Stimulated activated CD4-positive, alpha-beta T cell treated with anti-CD3 and anti-CD28 coated beads, Interleukin-2, amount 100 ng/mL, for 24 hours (primary cell): ENCODE results near the gene TRIM56.

ENCODE experiments used
- DNase-seq, 2 donors: peaks; one replicate each; pipeline ENCODE4 v3.0.0-alpha.2; 2020

TRIM56 gene

DNA sequence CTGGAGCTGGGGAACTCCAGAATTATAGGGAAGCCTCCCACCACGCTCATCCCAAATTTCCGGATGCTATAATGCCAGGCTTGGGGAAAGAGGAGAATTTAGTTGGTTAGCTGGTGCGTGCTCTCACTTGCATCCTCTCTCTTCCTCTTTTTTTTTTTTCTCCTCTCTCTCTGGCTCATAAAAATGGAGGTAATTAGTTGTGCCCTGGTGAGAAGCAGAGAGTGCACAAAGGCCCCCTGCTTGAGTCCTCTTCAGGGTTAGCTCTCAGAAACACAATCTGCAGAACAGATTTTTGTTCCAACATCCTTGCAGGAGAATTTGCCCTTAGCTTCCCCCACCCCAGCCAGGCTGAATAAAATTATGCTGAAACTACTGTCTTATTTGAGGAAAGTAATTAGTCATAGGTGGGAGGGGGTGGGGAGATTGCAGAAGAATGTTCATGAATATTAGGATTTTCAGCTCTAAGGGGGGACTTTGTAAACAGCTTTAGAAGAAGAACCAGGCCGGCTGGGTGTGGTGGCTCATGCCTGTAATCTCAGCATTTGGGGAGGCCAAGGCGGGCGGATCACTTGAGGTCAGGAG, 49.2 kb downstream of the TRIM56 start:
- no peak for DNase-seq

DNA sequence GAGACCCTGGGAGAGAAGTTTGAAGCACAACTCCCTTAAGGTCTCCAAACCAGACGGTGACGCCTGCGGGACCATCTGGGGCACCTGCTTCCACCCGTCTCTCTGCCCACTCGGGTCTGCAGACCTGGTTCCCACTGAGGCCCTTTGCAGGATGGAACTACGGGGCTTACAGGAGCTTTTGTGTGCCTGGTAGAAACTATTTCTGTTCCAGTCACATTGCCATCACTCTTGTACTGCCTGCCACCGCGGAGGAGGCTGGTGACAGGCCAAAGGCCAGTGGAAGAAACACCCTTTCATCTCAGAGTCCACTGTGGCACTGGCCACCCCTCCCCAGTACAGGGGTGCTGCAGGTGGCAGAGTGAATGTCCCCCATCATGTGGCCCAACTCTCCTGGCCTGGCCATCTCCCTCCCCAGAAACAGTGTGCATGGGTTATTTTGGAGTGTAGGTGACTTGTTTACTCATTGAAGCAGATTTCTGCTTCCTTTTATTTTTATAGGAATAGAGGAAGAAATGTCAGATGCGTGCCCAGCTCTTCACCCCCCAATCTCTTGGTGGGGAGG, 52.5 kb downstream of the TRIM56 start:
- no peak for DNase-seq

DNA sequence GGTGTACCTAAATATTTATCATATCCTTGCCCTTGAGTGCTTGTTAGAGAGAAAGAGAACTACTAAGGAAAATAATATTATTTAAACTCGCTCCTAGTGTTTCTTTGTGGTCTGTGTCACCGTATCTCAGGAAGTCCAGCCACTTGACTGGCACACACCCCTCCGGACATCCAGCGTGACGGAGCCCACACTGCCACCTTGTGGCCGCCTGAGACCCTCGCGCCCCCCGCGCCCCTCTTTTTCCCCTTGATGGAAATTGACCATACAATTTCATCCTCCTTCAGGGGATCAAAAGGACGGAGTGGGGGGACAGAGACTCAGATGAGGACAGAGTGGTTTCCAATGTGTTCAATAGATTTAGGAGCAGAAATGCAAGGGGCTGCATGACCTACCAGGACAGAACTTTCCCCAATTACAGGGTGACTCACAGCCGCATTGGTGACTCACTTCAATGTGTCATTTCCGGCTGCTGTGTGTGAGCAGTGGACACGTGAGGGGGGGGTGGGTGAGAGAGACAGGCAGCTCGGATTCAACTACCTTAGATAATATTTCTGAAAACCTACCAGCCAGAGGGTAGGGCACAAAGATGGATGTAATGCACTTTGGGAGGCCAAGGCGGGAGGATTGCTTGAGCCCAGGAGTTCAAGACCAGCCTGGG, 53.1 kb downstream of the TRIM56 start:
- peak; percentile 86 to 89 for DNase-seq

DNA sequence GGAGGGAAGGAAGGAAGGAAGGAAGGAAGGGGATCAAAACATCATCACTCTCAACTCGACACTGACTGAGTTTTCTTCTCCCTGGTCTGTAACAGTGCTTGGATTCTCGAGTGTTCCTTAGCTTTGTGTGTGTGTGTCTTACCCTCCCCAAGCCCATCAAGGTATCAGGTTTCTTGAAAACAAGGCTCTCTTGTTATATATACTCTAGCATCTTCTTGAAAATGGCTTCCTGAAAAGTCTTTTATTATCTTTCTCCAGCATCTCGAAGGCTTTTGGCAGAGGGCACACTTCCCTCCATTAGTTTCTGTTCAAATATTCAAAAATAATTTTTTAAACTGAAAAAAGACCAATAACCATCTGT, 55.0 kb downstream of the TRIM56 start:
- no peak for DNase-seq

DNA sequence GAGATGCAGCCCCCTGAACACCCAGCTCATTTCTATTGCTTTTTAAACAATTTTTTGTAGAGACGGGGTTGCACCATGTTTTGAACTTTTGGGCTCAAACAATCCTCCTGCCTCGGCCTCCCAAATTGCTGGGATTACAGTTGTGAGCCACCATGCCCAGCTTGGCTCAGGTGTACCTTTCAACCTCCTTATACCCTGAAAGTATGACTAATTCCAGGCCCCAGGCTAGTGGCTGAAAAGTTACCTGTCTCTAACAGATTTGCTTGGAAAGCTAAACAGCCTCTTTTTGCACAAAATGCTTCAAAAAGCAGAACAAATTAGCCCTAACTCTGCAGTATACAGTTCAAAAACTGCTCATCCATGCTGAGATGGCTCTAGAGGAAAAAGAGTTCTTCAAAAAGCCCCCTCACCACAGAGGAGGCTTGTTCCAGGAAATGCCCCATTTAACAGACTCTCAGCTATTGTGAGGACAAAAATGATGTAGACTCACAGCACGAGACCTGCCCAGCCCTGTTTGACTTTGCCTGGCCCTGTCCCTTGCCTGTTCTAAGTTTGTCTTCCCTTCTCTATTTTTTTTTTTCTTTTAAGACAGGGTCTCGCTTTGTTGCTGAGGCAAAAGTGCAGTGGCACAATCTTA, 55.6 kb downstream of the TRIM56 start:
- DNase-seq, result no peak
